HG03159 (cell line): Measurements from ENCODE around the gene NTRK2.

Experiments
- ATAC-seq: cut with Tn5 transposase; IDR thresholded peaks from one replicate; pipeline ENCODE4 v1.9.1; 2021; ENCODE audit warnings: mild to moderate bottlenecking, moderate library complexity; ENCODE audit not compliant: unreplicated experiment

The NTRK2 gene

DNA sequence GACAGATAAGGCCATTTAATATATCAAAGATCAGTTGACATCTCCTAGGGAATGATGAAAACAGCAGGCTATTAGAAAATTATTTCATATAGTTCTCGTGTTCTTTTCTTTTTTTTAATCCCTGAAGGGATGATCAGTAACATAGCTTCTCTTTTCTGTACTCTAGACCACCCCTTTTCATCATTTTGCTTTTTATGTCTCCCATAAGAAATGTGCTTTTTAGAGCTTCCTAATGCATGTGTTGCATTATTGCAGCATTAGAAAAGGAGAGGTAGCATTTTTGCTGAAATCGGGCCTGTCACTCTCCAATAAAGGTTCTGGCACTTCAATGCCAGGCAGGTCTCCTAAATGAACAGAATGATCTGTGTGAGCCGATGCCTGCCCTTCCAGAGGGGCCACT, 143.3 kb downstream of the NTRK2 start:
- no peak for ATAC-seq

DNA sequence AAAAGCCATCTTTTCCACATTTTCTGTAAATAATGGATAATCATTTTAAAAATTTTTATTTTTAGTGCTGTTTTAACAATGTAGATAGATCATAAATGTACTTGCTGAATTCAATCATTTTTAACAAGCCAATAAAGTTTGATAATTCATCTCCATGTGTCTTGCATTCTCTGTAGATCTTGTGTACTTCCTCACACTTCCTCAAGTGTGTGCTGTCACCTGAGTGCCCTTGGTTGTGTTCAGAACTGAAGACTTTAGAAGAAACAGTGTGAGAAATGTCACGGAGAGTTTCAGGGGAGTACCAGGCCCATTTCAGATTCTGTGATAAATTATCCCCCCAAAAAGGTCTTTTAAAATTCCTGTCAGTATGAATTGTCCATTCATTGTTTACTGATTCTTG, 146.0 kb downstream of the NTRK2 start:
- ATAC-seq, result no peak

DNA sequence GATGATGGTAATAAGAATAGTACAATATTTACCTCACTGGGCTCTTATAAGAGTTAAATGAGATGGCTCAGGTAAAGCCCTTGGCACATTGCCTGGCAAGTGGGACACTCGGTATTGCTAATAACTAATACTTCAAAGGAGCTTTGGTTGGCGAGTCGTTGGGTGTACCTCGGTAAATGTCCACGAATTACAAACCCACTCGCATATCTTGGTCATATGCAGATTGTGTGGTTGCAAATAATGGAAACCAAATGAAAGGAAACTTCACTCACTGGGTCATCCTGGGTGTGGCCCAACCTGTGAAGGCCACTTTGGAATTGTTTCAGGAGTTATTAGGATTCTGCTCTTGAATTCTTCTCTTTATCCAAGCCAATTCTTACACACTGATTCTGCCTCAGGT, 147.5 kb downstream of the NTRK2 start:
- ATAC-seq, result no peak

DNA sequence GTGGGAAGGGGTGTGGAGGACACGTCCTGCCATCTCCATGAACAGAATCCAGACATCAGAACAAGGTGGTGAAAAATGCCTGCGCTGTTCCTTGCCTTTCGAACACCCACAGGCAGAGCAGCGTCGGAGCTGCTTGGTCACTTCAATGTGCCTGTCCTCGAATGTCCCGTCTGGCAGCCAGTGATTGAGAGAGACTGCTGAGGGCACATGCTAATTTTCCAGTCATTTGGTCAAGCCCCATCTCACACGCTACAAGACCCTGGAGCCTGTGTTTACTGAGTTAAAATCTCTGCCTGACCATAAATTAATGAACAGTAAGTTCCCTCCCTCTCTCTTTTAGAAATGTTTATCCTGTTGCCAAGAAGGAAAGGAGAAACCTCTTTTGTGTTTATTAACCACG, 149.3 kb downstream of the NTRK2 start:
- no peak for ATAC-seq

DNA sequence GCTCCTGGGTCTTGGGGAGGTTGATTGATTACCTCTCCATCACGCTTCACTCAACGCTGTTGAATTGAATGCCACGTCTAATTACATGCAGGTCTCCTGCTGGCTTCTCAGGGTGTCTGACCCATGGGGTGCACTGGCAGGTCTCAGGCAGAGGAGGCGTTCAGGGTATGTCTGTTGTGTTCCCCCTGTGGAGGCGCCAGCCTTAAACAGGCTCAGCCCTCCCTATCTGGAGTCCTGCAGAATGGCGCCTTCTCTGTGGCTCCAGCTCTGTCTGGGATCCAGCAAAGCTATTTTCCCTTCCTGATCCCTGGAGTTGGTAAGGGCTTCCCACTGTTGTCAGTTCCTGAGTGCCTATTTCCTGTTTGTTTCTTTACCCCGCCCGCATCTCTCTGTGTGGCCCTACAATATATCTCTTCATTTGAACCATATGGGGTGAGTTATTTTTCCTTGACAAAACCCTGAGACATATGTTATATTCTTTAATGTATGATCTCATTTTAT, 150.0 kb downstream of the NTRK2 start:
- ATAC-seq, result no peak

DNA sequence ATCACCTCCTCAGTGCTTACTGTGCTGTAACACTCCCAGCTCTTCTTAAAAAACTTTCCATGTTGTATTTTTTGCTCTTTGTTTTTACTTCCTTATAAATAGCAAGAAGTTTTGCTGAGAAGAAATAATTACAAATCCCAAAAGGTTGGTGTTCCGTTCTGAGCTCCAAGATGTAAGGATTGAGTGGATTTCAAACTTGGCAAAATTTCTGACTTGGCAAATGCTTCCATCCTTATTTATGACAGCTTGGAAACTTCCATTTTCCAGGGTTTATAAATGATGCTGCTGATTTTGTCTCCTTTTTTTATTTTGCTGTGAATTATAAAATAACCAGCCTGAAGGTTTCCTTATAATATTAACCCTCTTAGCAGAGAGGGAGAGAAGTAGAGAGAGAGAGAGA, 151.9 kb downstream of the NTRK2 start:
- ATAC-seq, result no peak

DNA sequence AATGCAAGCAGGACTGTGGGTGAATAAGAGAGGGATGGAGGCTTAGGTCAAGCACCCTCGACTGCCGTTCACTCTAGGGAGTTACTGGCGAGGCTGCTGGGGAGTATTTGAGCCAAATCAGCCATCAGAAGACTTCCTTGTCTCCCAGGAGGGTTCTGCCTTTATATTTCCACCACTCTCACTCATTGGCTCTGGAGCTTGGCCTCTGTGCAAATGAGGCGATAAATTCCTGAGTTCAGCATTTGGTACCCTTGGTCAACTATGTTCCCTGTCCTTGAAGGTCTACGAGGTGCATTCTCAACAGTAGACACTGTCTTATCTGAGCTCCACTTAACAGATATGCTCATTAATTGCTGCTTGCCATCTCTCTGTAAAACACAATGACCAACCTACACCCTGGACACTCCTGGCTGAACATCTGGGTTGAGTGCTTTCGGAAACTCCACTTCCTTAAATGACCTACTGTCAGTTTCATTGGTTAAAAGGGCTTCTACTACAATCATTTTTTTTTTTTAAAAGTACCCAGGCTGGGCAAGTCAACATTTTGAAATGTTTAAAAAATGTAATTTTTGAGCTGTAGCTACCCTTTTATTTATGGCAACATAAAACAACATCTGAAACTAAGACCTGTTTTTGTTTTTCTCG, 153.2 kb downstream of the NTRK2 start:
- ATAC-seq, result peak; percentile 53

DNA sequence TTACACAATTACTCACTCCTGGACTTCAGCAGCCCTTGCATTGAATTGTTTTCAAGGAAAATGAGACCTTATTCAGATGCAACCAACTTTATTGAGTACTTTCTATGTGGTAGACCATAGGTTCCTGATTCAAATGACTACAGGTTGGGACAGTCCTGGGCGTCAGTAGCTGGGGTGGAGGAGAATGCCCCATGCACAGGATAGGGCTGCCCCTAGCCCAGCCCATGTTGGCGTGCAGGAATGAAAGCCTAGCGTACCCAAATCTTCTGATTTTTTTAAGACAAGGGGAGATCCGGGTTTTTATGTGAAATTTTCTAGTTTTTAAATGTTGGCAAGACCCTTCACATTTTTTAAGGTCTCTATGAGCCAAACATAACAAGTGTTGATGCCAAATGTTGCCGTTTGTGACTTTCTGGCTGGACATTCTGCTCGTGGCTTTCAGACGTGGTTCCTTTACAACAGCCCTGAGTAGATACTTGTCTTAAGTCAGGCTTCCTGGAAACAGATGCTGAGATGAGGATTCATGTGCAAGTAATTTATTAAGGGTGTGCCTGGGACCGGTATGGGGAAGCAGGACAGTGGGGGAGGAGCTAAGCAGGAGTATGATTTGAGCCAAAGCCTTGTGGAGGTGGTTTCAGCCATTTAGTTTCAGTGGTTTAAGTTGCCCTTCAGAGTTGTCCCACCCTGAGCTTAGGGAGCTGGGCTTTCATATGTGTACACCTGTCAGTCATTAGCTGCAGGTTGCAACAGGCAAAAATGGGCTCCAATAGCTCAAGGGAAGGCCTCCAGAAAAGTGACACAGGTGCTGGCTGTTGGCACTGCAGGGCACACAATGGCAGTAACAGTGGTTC, 154.1 kb downstream of the NTRK2 start:
- ATAC-seq, result peak; percentile 56

DNA sequence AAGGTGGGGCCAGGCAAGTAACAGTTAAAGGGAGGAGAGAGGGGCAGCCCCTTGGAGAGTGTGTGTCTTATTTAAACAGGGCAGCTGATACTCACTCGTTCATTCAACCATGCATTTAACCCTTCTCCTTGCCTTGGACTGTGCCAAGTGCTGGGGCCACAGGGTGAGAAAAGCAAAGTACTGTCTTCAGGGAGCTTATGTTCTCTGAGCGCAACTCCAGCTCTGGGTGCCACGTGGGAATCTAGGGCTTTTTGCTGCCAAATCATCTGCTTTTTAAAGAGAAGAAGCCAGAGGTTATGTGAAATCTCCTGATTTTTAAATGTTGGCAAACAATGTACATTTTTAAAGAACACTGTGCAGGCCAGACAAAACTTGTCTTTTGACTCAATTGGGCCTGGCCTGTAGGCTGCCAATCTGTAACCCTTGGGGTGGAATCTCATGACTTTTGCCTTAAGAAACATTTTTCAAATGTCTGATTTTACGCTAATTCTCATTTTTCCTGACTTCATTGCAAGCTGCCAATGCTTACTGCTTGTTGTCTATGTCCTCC, 157.8 kb downstream of the NTRK2 start:
- ATAC-seq, result no peak

DNA sequence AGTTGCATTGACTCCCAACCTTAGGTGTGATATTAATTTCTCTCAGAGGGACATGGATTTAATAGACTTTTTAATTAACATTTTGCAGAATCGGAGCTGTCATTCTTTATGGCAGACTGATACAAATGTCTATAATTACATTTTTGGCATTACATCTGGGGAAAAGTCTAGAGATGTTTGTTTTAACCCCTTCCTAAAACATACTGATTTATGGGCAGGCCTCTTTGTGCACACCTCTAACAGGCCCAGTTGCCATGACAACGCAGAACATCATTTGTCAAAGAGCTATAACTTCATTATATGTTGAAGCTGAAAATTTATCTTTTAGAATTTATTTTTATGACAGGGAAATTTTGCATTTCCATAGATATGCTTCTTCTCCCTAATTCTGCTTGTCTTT, 158.5 kb downstream of the NTRK2 start:
- ATAC-seq, result no peak

DNA sequence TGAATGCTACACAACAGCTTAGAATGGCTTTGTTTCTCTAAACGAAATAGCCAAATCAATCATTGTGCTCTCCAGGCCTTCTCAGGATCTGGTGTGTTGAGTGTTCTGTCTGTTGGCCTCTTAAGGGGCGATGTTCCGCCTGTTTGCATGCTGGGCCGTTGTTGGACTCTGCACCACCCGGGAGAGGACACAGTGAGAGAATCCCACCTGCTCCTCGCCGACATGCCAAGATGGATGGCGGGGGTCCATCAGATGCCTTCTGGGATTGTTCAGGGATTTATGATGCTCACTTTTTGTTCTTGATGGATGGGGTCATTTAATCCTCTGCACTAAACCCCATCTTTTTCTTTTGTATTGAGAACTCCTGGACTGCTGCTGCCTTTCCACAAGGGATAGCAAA, 159.9 kb downstream of the NTRK2 start:
- no peak for ATAC-seq

DNA sequence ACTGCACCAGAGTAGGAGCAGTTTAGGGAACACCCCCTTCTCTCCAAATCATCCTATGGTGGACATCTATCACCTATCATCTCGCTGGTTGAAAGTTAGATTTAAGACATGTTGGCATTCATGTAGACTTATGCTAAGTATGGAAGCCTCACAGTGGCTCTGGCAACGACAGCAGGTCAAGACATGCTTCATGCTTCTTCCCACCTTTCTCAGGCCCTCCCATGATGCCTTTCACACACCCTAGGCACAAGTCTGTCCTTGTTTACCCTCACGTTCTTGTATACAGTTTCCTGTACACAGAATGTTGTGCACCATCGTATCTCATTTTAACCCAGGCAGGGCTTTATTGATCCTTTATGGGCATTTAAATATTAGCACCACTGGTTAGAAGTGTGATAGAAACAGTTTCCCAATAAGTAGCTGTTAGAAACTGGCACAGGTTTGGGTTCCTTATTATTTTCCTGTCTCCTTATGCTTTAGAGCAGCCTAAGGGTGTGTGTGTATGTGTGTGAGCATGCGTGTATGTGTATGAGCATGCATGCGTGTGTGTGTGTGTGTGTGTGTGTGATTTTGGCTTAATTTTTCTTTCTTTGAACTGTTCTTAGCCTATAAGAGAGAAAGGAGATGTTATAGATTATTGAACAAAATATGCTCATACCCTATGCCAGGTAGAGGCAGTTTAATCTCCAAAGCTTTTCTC, 160.6 kb downstream of the NTRK2 start:
- ATAC-seq, result no peak

DNA sequence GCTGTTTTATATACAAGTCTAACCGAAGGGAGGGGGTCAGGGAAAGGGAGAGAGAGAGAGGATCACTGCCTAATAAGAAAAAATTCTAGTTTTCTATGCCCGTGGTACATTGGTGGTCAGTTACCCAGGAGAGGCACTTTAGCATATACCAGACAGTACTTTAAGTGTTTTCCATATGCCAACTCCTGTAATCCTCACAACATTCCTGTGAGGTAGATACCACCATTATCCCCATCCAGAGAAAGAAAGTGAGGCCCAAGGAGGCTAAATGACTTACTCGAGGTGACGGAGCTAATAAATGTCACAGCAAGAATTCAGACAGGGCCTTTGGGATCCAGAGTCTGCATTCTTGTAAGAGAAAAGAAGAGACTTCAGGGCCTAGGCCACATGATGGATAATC, 161.8 kb downstream of the NTRK2 start:
- no peak for ATAC-seq

DNA sequence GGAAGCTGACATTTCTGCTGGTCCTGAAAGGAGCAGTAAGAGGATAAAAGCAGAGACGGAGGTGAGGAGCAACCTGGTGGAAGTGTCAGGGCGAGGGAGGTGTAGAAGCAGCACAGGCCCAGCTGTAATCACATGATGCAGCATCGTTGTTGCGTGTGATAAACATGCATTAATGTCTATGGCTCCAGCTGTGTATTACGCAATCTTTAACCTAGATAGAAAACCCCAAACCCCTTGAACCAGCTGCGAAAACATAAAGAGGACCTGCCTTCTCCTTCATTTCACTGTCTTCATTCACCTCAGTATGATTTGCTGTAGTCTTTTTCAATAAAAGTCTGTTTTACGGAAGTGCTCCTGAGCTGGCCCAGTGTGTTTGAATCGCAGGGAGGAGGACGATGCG, 162.9 kb downstream of the NTRK2 start:
- no peak for ATAC-seq

DNA sequence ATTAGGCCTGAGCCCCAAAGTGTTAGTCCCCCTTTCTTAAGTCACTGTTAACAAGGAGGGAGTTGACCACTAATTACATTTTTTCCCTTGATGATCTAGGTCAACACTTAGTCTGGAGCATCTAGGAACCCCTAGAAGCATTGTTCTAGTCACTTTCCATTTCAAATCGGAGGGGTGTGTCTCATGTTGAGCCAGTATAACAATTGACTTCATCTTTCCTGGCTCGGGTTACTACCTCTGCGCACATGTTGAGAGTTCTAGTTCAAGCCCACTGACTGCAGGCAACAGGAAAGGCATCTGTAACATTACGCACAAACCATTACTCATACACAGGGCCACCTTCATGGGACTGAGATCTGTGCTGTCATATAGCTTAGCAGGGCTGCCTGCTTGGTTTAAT, 164.9 kb downstream of the NTRK2 start:
- no peak for ATAC-seq

DNA sequence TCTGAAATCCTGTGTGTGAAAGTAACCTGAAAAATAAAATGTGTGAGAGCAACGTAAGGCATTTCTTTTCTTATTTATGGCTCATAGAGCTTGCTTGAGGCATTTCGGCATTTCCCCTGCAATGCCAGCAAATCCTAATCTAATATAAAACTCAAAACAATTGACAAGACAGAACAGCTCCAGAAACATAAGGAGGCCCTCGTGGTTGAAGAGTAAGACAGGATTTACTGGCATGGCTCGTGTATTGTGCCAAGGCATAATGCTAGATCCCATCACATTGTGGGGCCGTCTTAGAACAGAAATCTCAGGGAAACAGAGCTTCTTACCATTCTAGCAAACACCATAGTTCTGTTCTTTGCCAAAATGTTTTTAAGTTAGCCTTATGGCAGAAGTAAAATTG, 166.2 kb downstream of the NTRK2 start:
- ATAC-seq, result no peak

DNA sequence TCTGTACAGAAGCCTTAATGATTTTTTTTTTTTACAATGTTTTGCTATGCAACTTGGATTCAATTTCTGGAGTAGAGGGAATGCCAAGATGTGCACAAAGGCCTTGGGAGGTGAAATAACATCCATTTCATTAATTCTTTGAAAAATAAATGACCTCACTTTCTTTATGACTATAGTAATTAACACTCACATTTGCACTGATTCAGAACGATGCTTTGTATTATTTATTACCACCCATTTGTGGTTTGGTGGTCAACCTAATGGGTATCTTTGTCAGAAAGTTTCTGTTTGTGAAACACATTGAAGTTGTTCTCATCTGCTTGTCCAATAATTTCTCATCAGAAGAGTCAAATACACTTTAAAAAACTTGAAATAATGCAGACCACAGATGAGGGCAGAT, 169.3 kb downstream of the NTRK2 start:
- ATAC-seq, result no peak

DNA sequence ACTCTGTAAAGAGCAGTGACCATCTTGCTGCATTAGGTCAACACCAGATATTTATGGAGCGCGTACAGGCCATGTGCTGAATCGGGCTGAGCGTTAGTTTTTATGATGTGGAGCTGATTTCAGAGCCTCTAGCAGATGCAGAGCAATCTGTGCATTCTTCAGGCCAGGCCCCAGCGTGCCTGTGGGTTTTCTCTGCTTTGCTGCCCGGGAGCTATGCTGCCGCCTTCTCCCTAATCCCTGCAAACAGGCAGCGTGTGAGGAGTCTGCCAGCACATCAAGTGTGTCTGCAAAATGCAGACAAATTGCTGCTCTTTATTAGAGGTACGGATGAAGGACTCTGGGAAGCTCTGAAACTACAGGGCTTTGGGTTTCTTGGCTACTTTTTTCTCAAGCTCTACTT, 170.0 kb downstream of the NTRK2 start:
- ATAC-seq, result no peak

DNA sequence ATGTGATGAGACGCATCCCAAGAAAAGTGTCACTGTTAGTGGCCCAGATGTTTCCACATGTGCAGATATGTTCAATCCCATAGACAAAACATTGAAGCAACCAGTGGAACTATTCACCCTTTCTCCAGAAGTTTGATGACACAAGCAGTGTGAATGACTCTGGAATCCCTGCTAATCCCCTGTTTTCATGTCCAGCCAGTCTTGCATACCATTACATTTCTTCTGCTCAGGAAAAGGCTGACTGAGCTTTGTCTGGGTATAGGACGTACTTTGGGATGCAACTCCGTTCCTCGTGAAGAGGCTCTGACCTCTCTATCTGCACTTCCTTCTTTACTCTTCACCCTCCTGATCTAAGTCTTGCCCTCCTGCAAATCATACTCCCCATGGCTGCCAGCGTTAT, 172.4 kb downstream of the NTRK2 start:
- ATAC-seq, result no peak

DNA sequence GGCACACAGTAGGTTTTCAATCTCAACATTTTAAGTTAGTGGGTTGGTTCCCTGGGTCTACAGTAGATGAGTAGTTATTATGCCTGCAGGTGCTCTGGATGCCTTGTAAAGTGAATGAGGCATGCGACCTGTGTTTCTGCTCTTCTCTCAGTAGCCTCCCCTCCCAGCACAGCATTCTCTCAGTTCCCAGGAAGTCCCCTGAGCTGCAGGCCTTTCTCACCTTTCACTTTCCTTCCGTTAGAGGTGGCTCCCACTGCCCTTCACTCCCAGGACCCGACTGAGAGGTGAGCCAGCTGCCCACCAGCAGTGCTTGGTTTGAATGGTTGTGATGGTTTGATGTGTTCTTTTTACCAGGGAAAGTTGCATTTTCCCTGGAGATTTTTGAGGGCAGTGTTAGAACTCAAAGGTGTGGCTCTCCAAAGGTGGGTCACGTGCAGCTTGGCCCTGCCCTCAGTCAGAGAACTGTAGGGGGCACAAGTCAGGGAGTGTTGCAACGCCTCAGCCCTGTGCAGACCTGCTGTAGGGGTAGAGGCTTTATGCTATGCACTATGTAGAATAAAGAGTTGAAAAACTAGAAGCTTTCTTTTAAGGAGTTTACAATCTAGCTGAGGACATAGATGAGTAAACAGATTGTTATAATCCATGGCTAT, 173.8 kb downstream of the NTRK2 start:
- no peak for ATAC-seq
